Stimulated activated memory B cell treated with anti-CD40 and anti-IgM and Interleukin-4, amounts not matched to agents 10 μg/mL and 1 μg/mL and 100 μg/mL, for 72 hours (primary cell): ENCODE results near the gene SLC38A10.

ENCODE experiments used
- ATAC-seq: fragments of 150-1000 bp; cut with Tn5 transposase; 2 replicates; pipeline ENCODE4 v1.10.0; 2021
- H3K27ac Mint-ChIP-seq: one replicate; pipeline ENCODE4 v1.8.0; 2022; ENCODE audit warnings: mild to moderate bottlenecking, mixed read lengths
- H3K27me3 Mint-ChIP-seq: one replicate; pipeline ENCODE4 v1.8.0; 2022; ENCODE audit warnings: mixed read lengths
- H3K36me3 Mint-ChIP-seq: one replicate; pipeline ENCODE4 v1.8.0; 2022; ENCODE audit warnings: mixed read lengths
- H3K4me1 Mint-ChIP-seq: one replicate; pipeline ENCODE4 v1.8.0; 2022; ENCODE audit warnings: mixed read lengths
- H3K4me3 Mint-ChIP-seq: one replicate; pipeline ENCODE4 v1.8.0; 2022; ENCODE audit warnings: mild to moderate bottlenecking, moderate library complexity, mixed read lengths
- H3K9me3 Mint-ChIP-seq: one replicate; pipeline ENCODE4 v1.8.0; 2022; ENCODE audit warnings: mixed read lengths

The SLC38A10 gene

GRCh38 chr17:81323411-81323868, 28.3 kb upstream of the SLC38A10 start:
- no peak overlapping the region for H3K27ac Mint-ChIP-seq
- H3K36me3 Mint-ChIP-seq = no peaks in the 10 kb centered on the region
- no peaks in the 10 kb centered on the region for H3K4me1 Mint-ChIP-seq
- H3K27me3 Mint-ChIP-seq = peaks cover 11% of the 10 kb centered on the region
- H3K4me3 Mint-ChIP-seq = no peak overlapping the region
- ATAC-seq = no peak
- H3K9me3 Mint-ChIP-seq = no peaks in the 10 kb centered on the region

GRCh38 chr17:81323083-81323369, 27.9 kb upstream of the SLC38A10 start:
- no peaks in the 10 kb centered on the region for H3K4me1 Mint-ChIP-seq
- no peak overlapping the region for H3K27ac Mint-ChIP-seq
- H3K4me3 Mint-ChIP-seq = no peak overlapping the region
- H3K27me3 Mint-ChIP-seq = peaks cover 8% of the 10 kb centered on the region
- H3K36me3 Mint-ChIP-seq = no peaks in the 10 kb centered on the region
- no peak for ATAC-seq
- H3K9me3 Mint-ChIP-seq = no peaks in the 10 kb centered on the region

GRCh38 chr17:81322271-81323082, 27.4 kb upstream of the SLC38A10 start:
- H3K9me3 Mint-ChIP-seq = no peaks in the 10 kb centered on the region
- ATAC-seq = no peak
- peaks cover 8% of the 10 kb centered on the region for H3K27me3 Mint-ChIP-seq
- no peaks in the 10 kb centered on the region for H3K4me1 Mint-ChIP-seq
- H3K36me3 Mint-ChIP-seq = no peaks in the 10 kb centered on the region
- no peak overlapping the region for H3K4me3 Mint-ChIP-seq
- no peak overlapping the region for H3K27ac Mint-ChIP-seq

GRCh38 chr17:81317961-81318605, 23.0 kb upstream of the SLC38A10 start:
- Mint-ChIP-seq H3K4me3 (no peak overlapping the region), H3K9me3 (no peaks in the 10 kb centered on the region), H3K36me3 (no peaks in the 10 kb centered on the region), H3K27me3 (peaks cover 38% of the 10 kb centered on the region), H3K4me1 (no peaks in the 10 kb centered on the region), H3K27ac (no peak overlapping the region)
- no peak for ATAC-seq

- Mint-ChIP-seq H3K4me1 (no peaks in the 10 kb centered on the region), H3K36me3 (no peaks in the 10 kb centered on the region), H3K27ac (no peak overlapping the region), H3K9me3 (no peaks in the 10 kb centered on the region), H3K27me3 (peaks cover 44% of the 10 kb centered on the region), H3K4me3 (no peak overlapping the region)
- ATAC-seq = no peak
Observed at GRCh38 chr17:81317530-81317821, 22.4 kb upstream of the SLC38A10 start.

GRCh38 chr17:81315885-81316391, 20.8 kb upstream of the SLC38A10 start:
- Mint-ChIP-seq H3K9me3 (no peaks in the 10 kb centered on the region), H3K27me3 (peaks cover 58% of the 10 kb centered on the region), H3K4me1 (no peaks in the 10 kb centered on the region), H3K36me3 (no peaks in the 10 kb centered on the region), H3K4me3 (no peak overlapping the region), H3K27ac (no peak overlapping the region)
- no peak for ATAC-seq

- H3K36me3 Mint-ChIP-seq = no peaks in the 10 kb centered on the region
- H3K9me3 Mint-ChIP-seq = no peaks in the 10 kb centered on the region
- peaks cover 58% of the 10 kb centered on the region for H3K27me3 Mint-ChIP-seq
- peak; percentile 5 for ATAC-seq
- H3K4me3 Mint-ChIP-seq = no peak overlapping the region
- no peak overlapping the region for H3K27ac Mint-ChIP-seq
- H3K4me1 Mint-ChIP-seq = no peaks in the 10 kb centered on the region
Observed at GRCh38 chr17:81315129-81315884, 20.2 kb upstream of the SLC38A10 start.

- Mint-ChIP-seq H3K27me3 (peaks cover 60% of the 10 kb centered on the region), H3K36me3 (no peaks in the 10 kb centered on the region), H3K9me3 (no peaks in the 10 kb centered on the region), H3K4me3 (no peak overlapping the region), H3K27ac (no peak overlapping the region), H3K4me1 (peaks cover 2% of the 10 kb centered on the region)
- peak; percentile 9 for ATAC-seq
Observed at GRCh38 chr17:81314398-81315081, 19.4 kb upstream of the SLC38A10 start.

- H3K36me3 Mint-ChIP-seq = no peaks in the 10 kb centered on the region
- ATAC-seq = no peak
- no peak overlapping the region for H3K27ac Mint-ChIP-seq
- no peaks in the 10 kb centered on the region for H3K9me3 Mint-ChIP-seq
- H3K4me3 Mint-ChIP-seq = no peak overlapping the region
- peaks cover 60% of the 10 kb centered on the region for H3K27me3 Mint-ChIP-seq
- peaks cover 8% of the 10 kb centered on the region for H3K4me1 Mint-ChIP-seq
Observed at GRCh38 chr17:81313776-81314397, 18.8 kb upstream of the SLC38A10 start.

GRCh38 chr17:81312624-81313325, 17.7 kb upstream of the SLC38A10 start:
- H3K9me3 Mint-ChIP-seq = no peaks in the 10 kb centered on the region
- peaks cover 61% of the 10 kb centered on the region for H3K27me3 Mint-ChIP-seq
- H3K4me1 Mint-ChIP-seq = peaks cover 11% of the 10 kb centered on the region
- no peak for ATAC-seq
- H3K4me3 Mint-ChIP-seq = no peak overlapping the region
- no peaks in the 10 kb centered on the region for H3K36me3 Mint-ChIP-seq
- no peak overlapping the region for H3K27ac Mint-ChIP-seq

- peaks cover 69% of the 10 kb centered on the region for H3K27me3 Mint-ChIP-seq
- H3K36me3 Mint-ChIP-seq = no peaks in the 10 kb centered on the region
- no peak overlapping the region for H3K27ac Mint-ChIP-seq
- H3K4me1 Mint-ChIP-seq = peaks cover 15% of the 10 kb centered on the region
- ATAC-seq = no peak
- no peak overlapping the region for H3K4me3 Mint-ChIP-seq
- H3K9me3 Mint-ChIP-seq = no peaks in the 10 kb centered on the region
Observed at GRCh38 chr17:81311946-81312345, 16.8 kb upstream of the SLC38A10 start.

- Mint-ChIP-seq H3K27ac (no peak overlapping the region), H3K27me3 (peaks cover 67% of the 10 kb centered on the region), H3K9me3 (no peaks in the 10 kb centered on the region), H3K4me1 (peaks cover 15% of the 10 kb centered on the region), H3K4me3 (no peak overlapping the region), H3K36me3 (no peaks in the 10 kb centered on the region)
- no peak for ATAC-seq
Observed at GRCh38 chr17:81310949-81311550, 15.9 kb upstream of the SLC38A10 start.

GRCh38 chr17:81309859-81310839, 15.0 kb upstream of the SLC38A10 start:
- H3K36me3 Mint-ChIP-seq = no peaks in the 10 kb centered on the region
- H3K27me3 Mint-ChIP-seq = peaks cover 68% of the 10 kb centered on the region
- H3K27ac Mint-ChIP-seq = no peak overlapping the region
- H3K4me1 Mint-ChIP-seq = peaks cover 15% of the 10 kb centered on the region
- no peak for ATAC-seq
- H3K9me3 Mint-ChIP-seq = no peaks in the 10 kb centered on the region
- no peak overlapping the region for H3K4me3 Mint-ChIP-seq
